K562 (cell line): ENCODE results near the gene ETV3L. TPM values are rescaled to one million over a fixed set of nuclear protein-coding genes. Genes with fewer than 3 reads are reported as not detected.

Experiments used
- ATF7 ChIP-seq: fragments of 450-650 bp; IDR thresholded peaks from 2 replicates; pipeline ENCODE4 v1.7.1; 2014; ENCODE audit warnings: mild to moderate bottlenecking, moderate library complexity
- BRCA1 ChIP-seq, 2 experiments: fragments of 450-650 bp in 1 of 2; sonication (generic) in 1 of 2; formaldehyde crosslinking in 1 of 2; IDR thresholded peaks; 2 replicates each; pipeline versions ENCODE4 v1.5.0 to v1.6.1; 2017 to 2020; ENCODE audit warnings: mild to moderate bottlenecking in 1 of 2, missing genetic modification reagents in 1 of 2
- GABPB2 ChIP-seq: fragments of 250-450 bp; sonication (Bioruptor Pico); conservative IDR thresholded peaks from 2 replicates; pipeline ENCODE4 v1.5.1; 2021; ENCODE audit warnings: mild to moderate bottlenecking
- LCOR ChIP-seq: sonication (generic); formaldehyde crosslinking; IDR thresholded peaks from 2 replicates; pipeline ENCODE4 v1.8.0; 2022; ENCODE audit warnings: mild to moderate bottlenecking, missing genetic modification reagents
- PRPF4 ChIP-seq: fragments of 200-400 bp; formaldehyde crosslinking; IDR thresholded peaks from one replicate; pipeline ENCODE4 v1.6.1; 2017; ENCODE audit warnings: low read length, low read depth, mild to moderate bottlenecking; ENCODE audit not compliant: insufficient read depth, poor library complexity, severe bottlenecking
- SREBF2 ChIP-seq: sonication (generic); formaldehyde crosslinking; IDR thresholded peaks from 2 replicates; pipeline ENCODE4 v1.4.0; 2020; ENCODE audit warnings: mild to moderate bottlenecking, missing genetic modification reagents
- STAT6 ChIP-seq: sonication (generic); formaldehyde crosslinking; IDR thresholded peaks from 2 replicates; pipeline ENCODE4 v1.8.1; 2023; ENCODE audit warnings: mild to moderate bottlenecking, missing genetic modification reagents
- TAF15 ChIP-seq: fragments of 200-400 bp; formaldehyde crosslinking; IDR thresholded peaks from 2 replicates; pipeline ENCODE4 v1.6.1; 2017; ENCODE audit warnings: mild to moderate bottlenecking, low read depth, low read length, moderate library complexity
- ZBTB8A ChIP-seq: fragments of 450-650 bp; IDR thresholded peaks from 2 replicates; pipeline ENCODE4 v1.6.1; 2018; ENCODE audit warnings: mild to moderate bottlenecking, moderate library complexity; ENCODE audit not compliant: partially characterized antibody
- ZMIZ1 ChIP-seq, 2 experiments: fragments of 150-350 bp in 1 of 2; IDR thresholded peaks; 2 replicates each; pipeline ENCODE4 v1.6.1; 2012 to 2016; ENCODE audit warnings: low read depth in 2 of 2, low read length in 2 of 2, mild to moderate bottlenecking in 1 of 2, moderate library complexity in 1 of 2
- ZNF324 ChIP-seq: fragments of 250-450 bp; sonication (Bioruptor Pico); IDR thresholded peaks from 2 replicates; pipeline ENCODE4 v1.4.0; 2020; ENCODE audit warnings: mild to moderate bottlenecking
- ZNF766 ChIP-seq: fragments of 200-800 bp; sonication (Bioruptor generic); conservative IDR thresholded peaks from 2 replicates; pipeline ENCODE4 v1.6.1; 2016; ENCODE audit warnings: missing genetic modification characterization, missing compliant biosample characterization
- polyA plus RNA-seq, 8 experiments: library from polyadenylated mRNA; depleted of rRNA in 4 of 8; stranded (reverse) in 5 of 8; unstranded in 3 of 8; fragments of >200 nt; fragmentation: Nextera tagmentation in 2 of 8; fragmentation: Illumina TruSeq in 1 of 8; extraction: Ambion mirVana in 2 of 8; extraction: Trizol in 1 of 8; gene quantifications; 2 replicates each; pipeline versions ENCODE4 v1.2.1 to v1.2.3, GENCODE V29; 2011 to 2014; ENCODE audit warnings: inconsistent platforms in 1 of 8, missing spikeins in 1 of 8
- total RNA-seq, 7 experiments: library from RNA; depleted of rRNA in 6 of 7; stranded (reverse); fragments of >200 nt in 6 of 7; fragmentation: Illumina TruSeq in 2 of 7; extraction: Trizol in 2 of 7; gene quantifications; 2 replicates each; pipeline versions ENCODE4 v1.2.1 to v1.2.3, GENCODE V29; 2011 to 2021; ENCODE audit warnings: low replicate concordance in 1 of 7
- TF ChIP-seq, protein P1 (sequence below): sonication (generic); formaldehyde crosslinking; IDR thresholded peaks from 2 replicates; pipeline ENCODE4 v1.8.1; 2023; ENCODE audit warnings: mild to moderate bottlenecking, missing genetic modification reagents
- TF ChIP-seq, protein P2 (sequence below): sonication (generic); formaldehyde crosslinking; IDR thresholded peaks from 2 replicates; pipeline ENCODE4 v1.8.0; 2022; ENCODE audit warnings: missing genetic modification reagents, mild to moderate bottlenecking, borderline replicate concordance

The ETV3L gene
- total and polyA plus RNA-seq, 9 of the 15 experiments (the other 6 are each of a cell fraction or from before 2014, with no cell fraction given), result not detected

GRCh38 chr1:157137408-157138219 is 38.0 kb upstream of the ETV3L start (continued):
- TF ChIP-seq STAT6, result no peak
- no peak for TF ChIP-seq ZNF766 (CRISPR knock-in tag)
- no peak for TF ChIP-seq SREBF2 (CRISPR knock-in tag)
- TF ChIP-seq, protein P1, sequence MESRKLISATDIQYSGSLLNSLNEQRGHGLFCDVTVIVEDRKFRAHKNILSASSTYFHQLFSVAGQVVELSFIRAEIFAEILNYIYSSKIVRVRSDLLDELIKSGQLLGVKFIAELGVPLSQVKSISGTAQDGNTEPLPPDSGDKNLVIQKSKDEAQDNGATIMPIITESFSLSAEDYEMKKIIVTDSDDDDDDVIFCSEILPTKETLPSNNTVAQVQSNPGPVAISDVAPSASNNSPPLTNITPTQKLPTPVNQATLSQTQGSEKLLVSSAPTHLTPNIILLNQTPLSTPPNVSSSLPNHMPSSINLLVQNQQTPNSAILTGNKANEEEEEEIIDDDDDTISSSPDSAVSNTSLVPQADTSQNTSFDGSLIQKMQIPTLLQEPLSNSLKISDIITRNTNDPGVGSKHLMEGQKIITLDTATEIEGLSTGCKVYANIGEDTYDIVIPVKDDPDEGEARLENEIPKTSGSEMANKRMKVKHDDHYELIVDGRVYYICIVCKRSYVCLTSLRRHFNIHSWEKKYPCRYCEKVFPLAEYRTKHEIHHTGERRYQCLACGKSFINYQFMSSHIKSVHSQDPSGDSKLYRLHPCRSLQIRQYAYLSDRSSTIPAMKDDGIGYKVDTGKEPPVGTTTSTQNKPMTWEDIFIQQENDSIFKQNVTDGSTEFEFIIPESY (CRISPR knock-in tag), result no peak
- no peak for TF ChIP-seq LCOR (CRISPR knock-in tag)
- no peak for TF ChIP-seq ZBTB8A
- TF ChIP-seq, protein P2, sequence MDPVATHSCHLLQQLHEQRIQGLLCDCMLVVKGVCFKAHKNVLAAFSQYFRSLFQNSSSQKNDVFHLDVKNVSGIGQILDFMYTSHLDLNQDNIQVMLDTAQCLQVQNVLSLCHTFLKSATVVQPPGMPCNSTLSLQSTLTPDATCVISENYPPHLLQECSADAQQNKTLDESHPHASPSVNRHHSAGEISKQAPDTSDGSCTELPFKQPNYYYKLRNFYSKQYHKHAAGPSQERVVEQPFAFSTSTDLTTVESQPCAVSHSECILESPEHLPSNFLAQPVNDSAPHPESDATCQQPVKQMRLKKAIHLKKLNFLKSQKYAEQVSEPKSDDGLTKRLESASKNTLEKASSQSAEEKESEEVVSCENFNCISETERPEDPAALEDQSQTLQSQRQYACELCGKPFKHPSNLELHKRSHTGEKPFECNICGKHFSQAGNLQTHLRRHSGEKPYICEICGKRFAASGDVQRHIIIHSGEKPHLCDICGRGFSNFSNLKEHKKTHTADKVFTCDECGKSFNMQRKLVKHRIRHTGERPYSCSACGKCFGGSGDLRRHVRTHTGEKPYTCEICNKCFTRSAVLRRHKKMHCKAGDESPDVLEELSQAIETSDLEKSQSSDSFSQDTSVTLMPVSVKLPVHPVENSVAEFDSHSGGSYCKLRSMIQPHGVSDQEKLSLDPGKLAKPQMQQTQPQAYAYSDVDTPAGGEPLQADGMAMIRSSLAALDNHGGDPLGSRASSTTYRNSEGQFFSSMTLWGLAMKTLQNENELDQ (CRISPR knock-in tag), result no peak
- TF ChIP-seq TAF15, result no peak
- TF ChIP-seq PRPF4, result no peak
- no peak for TF ChIP-seq GABPB2 (CRISPR knock-in tag)
- TF ChIP-seq ZMIZ1 (IDR thresholded peaks at IDR 0.05; ENCODE audit: low read depth in 2 of 2, low read length in 2 of 2), result no peak
- TF ChIP-seq ATF7, result no peak
- TF ChIP-seq BRCA1 (IDR thresholded peaks at IDR 0.05), result no peak
- TF ChIP-seq BRCA1 (CRISPR knock-in tag; IDR thresholded peaks at IDR 0.05), result 0 out of 2 replicates have a peak, but pooled peaks have one; percentile 82
- TF ChIP-seq ZNF324 (CRISPR knock-in tag), result no peak
